HepG2 (cell line): ENCODE results near the gene MYOF. TPM values are rescaled to one million over a fixed set of nuclear protein-coding genes. Genes with fewer than 3 reads are reported as not detected.

Experiments
- ATAC-seq: fragments of 200-7000 bp; cut with Tn5 transposase; 3 replicates; pipeline ENCODE4 v1.9.1; 2020; ENCODE audit warnings: mild to moderate bottlenecking, moderate library complexity
- BruUV-seq: library from RNA; stranded (reverse); fragments of 400-500 nt; replicated peaks from 2 replicates; lab custom pipeline; 2021; lab: Mats Ljungman, UMichigan
- CTCF ChIA-PET: fragments of 300-600 bp; formaldehyde crosslinking; extraction: SDS; loops from one replicate; lab custom pipeline; 2021; ENCODE audit warnings: low total read pairs, inconsistent platforms, low intra/inter-chr PET ratio; lab: Yijun Ruan, JAX
- POLR2A ChIA-PET: fragments of 350-600 bp; sonication (Branson Sonifier 250); formaldehyde crosslinking; loops from one replicate; lab custom pipeline; 2020; ENCODE audit warnings: antibody characterized with exemption, inconsistent platforms; lab: Yijun Ruan, JAX
- DNase-seq: peaks from one replicate; pipeline ENCODE4 v3.0.0-alpha.2; 2015; ENCODE audit warnings: low spot score
- FAIRE-seq: peaks from 3 replicates; lab custom pipeline; 2011; peaks lifted over from hg19 to GRCh38; lab: Jason Lieb, UNC
- H2AFZ ChIP-seq: one replicate; pipeline ENCODE4 v1.6.1; 2011; ENCODE audit warnings: low read length, inconsistent platforms
- H3K27ac ChIP-seq: fragments of 300-600 bp; 3 replicates; pipeline ENCODE4 v1.8.0; 2011; ENCODE audit warnings: mixed run types, mild to moderate bottlenecking, mixed read lengths, low read length, inconsistent platforms; ENCODE audit not compliant: insufficient read depth; ENCODE audit errors: extremely low read length
- H3K27me3 ChIP-seq, 2 experiments: fragments of 200-600 bp in 1 of 2; 2 replicates in 1 of 2; 3 replicates in 1 of 2; pipeline versions ENCODE4 v1.6.0 to v1.8.0; 2011; ENCODE audit warnings: low read length in 2 of 2, mild to moderate bottlenecking in 2 of 2, moderate library complexity in 2 of 2, inconsistent platforms in 1 of 2; ENCODE audit not compliant: insufficient read depth in 2 of 2, control insufficient read depth in 1 of 2
- H3K36me3 ChIP-seq, 2 experiments: fragments of 200-600 bp in 1 of 2; replicated peaks in 1 of 2; 2 replicates in 1 of 2; 3 replicates in 1 of 2; pipeline versions ENCODE4 v1.5.1 to v1.8.0; 2011; ENCODE audit warnings: low read length in 2 of 2, inconsistent platforms in 1 of 2; ENCODE audit not compliant: insufficient read depth in 2 of 2, control insufficient read depth in 1 of 2
- H3K4me1 ChIP-seq: 2 replicates; pipeline ENCODE4 v1.5.1; 2012; ENCODE audit warnings: low read length, inconsistent platforms; ENCODE audit not compliant: insufficient read depth
- H3K4me2 ChIP-seq: 2 replicates; pipeline ENCODE4 v1.6.0; 2011; ENCODE audit warnings: low read depth, low read length, inconsistent platforms
- H3K4me3 ChIP-seq, 3 experiments: fragments of 200-600 bp in 1 of 3; sonication (generic), shearing (Covaris generic) in 1 of 3; replicated peaks in 1 of 3; 2 replicates each; pipeline ENCODE4 v1.5.1; 2011 to 2016; ENCODE audit warnings: low read length in 3 of 3, inconsistent platforms in 2 of 3, low read depth in 2 of 3, mild to moderate bottlenecking in 2 of 3, control low read depth in 1 of 3, mixed read lengths in 1 of 3; ENCODE audit not compliant: insufficient read depth in 1 of 3
- H3K79me2 ChIP-seq: one replicate; pipeline ENCODE4 v1.6.1; 2011; ENCODE audit warnings: low read length, inconsistent platforms; ENCODE audit not compliant: insufficient read depth
- H3K9ac ChIP-seq: 2 replicates; pipeline ENCODE4 v1.6.0; 2011; ENCODE audit warnings: mild to moderate bottlenecking, low read depth, low read length, inconsistent platforms; ENCODE audit not compliant: insufficient read depth
- H3K9me3 ChIP-seq: 2 replicates; pipeline ENCODE4 v1.5.1; 2012; ENCODE audit warnings: mild to moderate bottlenecking, low read length
- H4K20me1 ChIP-seq: 2 replicates; pipeline ENCODE4 v1.6.0; 2011; ENCODE audit warnings: inconsistent platforms, mild to moderate bottlenecking, low read length, moderate library complexity; ENCODE audit not compliant: insufficient read depth
- MAZ ChIP-seq, 2 experiments: sonication (generic) in 1 of 2; formaldehyde crosslinking in 1 of 2; IDR thresholded peaks; 2 replicates each; pipeline versions ENCODE4 v1.5.0 to v1.6.1; 2012 to 2020; ENCODE audit warnings: low read depth in 2 of 2, mild to moderate bottlenecking in 2 of 2, borderline replicate concordance in 1 of 2, improper control_type of control experiment in 1 of 2, low read length in 1 of 2, missing genetic modification reagents in 1 of 2, moderate library complexity in 1 of 2
- MED13 ChIP-seq: sonication (generic); formaldehyde crosslinking; IDR thresholded peaks from 2 replicates; pipeline ENCODE4 v1.5.0; 2020; ENCODE audit warnings: missing genetic modification reagents
- MTF2 ChIP-seq: sonication (generic); formaldehyde crosslinking; IDR thresholded peaks from 2 replicates; pipeline ENCODE4 v1.5.0; 2020; ENCODE audit warnings: missing genetic modification reagents, borderline replicate concordance
- NONO ChIP-seq, 2 experiments: fragments of 450-650 bp in 1 of 2; sonication (generic) in 1 of 2; formaldehyde crosslinking in 1 of 2; IDR thresholded peaks in 1 of 2; conservative IDR thresholded peaks in 1 of 2; 2 replicates each; pipeline versions ENCODE4 v1.6.1 to v1.8.0; 2017 to 2022; ENCODE audit warnings: mild to moderate bottlenecking in 1 of 2, missing genetic modification reagents in 1 of 2, moderate library complexity in 1 of 2
- RAD21 ChIP-seq: fragments of 450-650 bp; formaldehyde crosslinking; IDR thresholded peaks from 2 replicates; pipeline ENCODE4 v1.5.0; 2020; ENCODE audit warnings: mild to moderate bottlenecking
- U2AF2 ChIP-seq: fragments of 200-400 bp; formaldehyde crosslinking; IDR thresholded peaks from 2 replicates; pipeline ENCODE4 v1.6.1; 2017; ENCODE audit warnings: low read depth, mild to moderate bottlenecking, low read length
- WGBS: methylation state at CpG from one replicate; pipeline ENCODE4 v1.1.6; 2017; ENCODE audit warnings: low lambda C conversion rate; 5-methylcytosine and 5-hydroxymethylcytosine counted together
- in situ Hi-C: cut with HindIII; loops from 2 replicates; pipeline ENCODE4 v1.10.0; 2017; ENCODE audit warnings: low pct_unique_long_range_greater_than_20kb; ENCODE audit not compliant: extremely low pct_ligation_motif_present
- intact Hi-C: fragments of 100-400 bp; cut with micrococcal nuclease; formaldehyde crosslinking; loops from one replicate; pipeline ENCODE4 v1.10.0; 2022; ENCODE audit not compliant: unreplicated experiment
- polyA plus RNA-seq, 8 experiments: library from polyadenylated mRNA; depleted of rRNA in 3 of 8; stranded (reverse) in 7 of 8; unstranded in 1 of 8; fragments of >200 nt; fragmentation: Illumina TruSeq in 4 of 8; extraction: Trizol in 4 of 8; gene quantifications; 2 replicates each; pipeline versions ENCODE4 v1.2.1 to v1.2.3, GENCODE V29; 2011 to 2016; ENCODE audit warnings: low read depth in 4 of 8, missing spikeins in 1 of 8, mixed read lengths in 1 of 8; ENCODE audit not compliant: insufficient read depth in 1 of 8
- total RNA-seq, 5 experiments: library from RNA; depleted of rRNA; stranded (reverse); fragments of >200 nt; fragmentation: Illumina TruSeq; extraction: Trizol; gene quantifications; 2 replicates each; pipeline ENCODE4 v1.2.3, GENCODE V29; 2016; ENCODE audit warnings: low read depth in 1 of 5
- TF ChIP-seq, protein P1 (sequence below): sonication (generic); formaldehyde crosslinking; IDR thresholded peaks from 2 replicates; pipeline ENCODE4 v1.5.0; 2020; ENCODE audit warnings: mild to moderate bottlenecking, missing genetic modification reagents, moderate library complexity
- TF ChIP-seq, protein P2 (sequence below): sonication (generic); formaldehyde crosslinking; IDR thresholded peaks from 2 replicates; pipeline ENCODE4 v1.4.0; 2020; ENCODE audit warnings: mild to moderate bottlenecking, missing genetic modification reagents
- TF ChIP-seq, protein P3 (sequence below): sonication (generic); formaldehyde crosslinking; IDR thresholded peaks from 2 replicates; pipeline ENCODE4 v1.4.0; 2020; ENCODE audit warnings: missing genetic modification reagents
- TF ChIP-seq, protein P4 (sequence below): IDR thresholded peaks from 2 replicates; pipeline ENCODE4 v1.6.1; 2016; ENCODE audit warnings: low read depth, borderline replicate concordance

Gene MYOF
- total and polyA plus RNA-seq, 2 of the 13 experiments (the other 11 are each of a cell fraction or from before 2014, with no cell fraction given) = 0.18 to 0.42 TPM

GRCh38 chr10:93288679-93289634 lies 193.2 kb downstream of the MYOF start (continued):
- TF ChIP-seq, protein P1, sequence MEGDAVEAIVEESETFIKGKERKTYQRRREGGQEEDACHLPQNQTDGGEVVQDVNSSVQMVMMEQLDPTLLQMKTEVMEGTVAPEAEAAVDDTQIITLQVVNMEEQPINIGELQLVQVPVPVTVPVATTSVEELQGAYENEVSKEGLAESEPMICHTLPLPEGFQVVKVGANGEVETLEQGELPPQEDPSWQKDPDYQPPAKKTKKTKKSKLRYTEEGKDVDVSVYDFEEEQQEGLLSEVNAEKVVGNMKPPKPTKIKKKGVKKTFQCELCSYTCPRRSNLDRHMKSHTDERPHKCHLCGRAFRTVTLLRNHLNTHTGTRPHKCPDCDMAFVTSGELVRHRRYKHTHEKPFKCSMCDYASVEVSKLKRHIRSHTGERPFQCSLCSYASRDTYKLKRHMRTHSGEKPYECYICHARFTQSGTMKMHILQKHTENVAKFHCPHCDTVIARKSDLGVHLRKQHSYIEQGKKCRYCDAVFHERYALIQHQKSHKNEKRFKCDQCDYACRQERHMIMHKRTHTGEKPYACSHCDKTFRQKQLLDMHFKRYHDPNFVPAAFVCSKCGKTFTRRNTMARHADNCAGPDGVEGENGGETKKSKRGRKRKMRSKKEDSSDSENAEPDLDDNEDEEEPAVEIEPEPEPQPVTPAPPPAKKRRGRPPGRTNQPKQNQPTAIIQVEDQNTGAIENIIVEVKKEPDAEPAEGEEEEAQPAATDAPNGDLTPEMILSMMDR (CRISPR knock-in tag) = peak; percentile 91

DNA sequence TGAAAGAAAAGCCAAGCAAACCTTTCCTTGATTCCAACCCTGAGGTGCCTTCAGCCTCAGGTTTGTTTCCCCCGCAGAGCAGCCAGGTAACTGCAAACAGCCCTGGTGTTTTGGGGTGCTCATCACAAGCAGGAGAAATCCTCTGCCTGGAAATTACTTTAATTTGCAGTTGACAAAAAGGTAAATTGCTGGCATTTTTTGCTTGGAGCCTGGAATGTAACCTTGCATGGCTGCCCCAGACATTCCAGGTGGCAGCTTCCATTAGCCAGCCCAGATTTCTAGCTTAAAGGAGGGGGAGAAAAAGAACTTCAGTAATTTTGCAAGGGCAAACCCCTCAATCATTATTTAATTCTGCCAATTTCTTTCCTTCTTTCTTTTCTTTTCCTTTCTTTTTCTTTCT lies 194.4 kb downstream of the MYOF start:
- Histone ChIP-seq H3K9ac (no peak overlapping the region), H3K9me3 (no peaks in the 10 kb centered on the region), H3K27ac (no peak overlapping the region), H3K36me3 (no peaks in the 10 kb centered on the region), H3K4me1 (no peaks in the 10 kb centered on the region), H4K20me1 (no peaks in the 10 kb centered on the region), H3K27me3 (peaks cover 0 to 2% of the 10 kb centered on the region in 2 experiments; a peak in 1 of 5 replicates), H3K79me2 (no peaks in the 10 kb centered on the region), H2AFZ (no peak overlapping the region), H3K4me2 (no peak overlapping the region), H3K4me3 (no peak overlapping the region)
- in situ Hi-C loops = no loop called here
- no peak for ATAC-seq
- intact Hi-C loops = loop anchor here (5.0 kb wide), 1 partner anchor 50 kb away; no protein-coding TSS in a partner anchor
- CTCF ChIA-PET = no interaction called here
- no TSS peak for BruUV-seq
- DNase-seq = no peak
- no peak for FAIRE-seq
- WGBS = 100% methylated on average over 1 of the region's 1 CpG
- POLR2A ChIA-PET = no interaction called here
- TF ChIP-seq, protein P2, sequence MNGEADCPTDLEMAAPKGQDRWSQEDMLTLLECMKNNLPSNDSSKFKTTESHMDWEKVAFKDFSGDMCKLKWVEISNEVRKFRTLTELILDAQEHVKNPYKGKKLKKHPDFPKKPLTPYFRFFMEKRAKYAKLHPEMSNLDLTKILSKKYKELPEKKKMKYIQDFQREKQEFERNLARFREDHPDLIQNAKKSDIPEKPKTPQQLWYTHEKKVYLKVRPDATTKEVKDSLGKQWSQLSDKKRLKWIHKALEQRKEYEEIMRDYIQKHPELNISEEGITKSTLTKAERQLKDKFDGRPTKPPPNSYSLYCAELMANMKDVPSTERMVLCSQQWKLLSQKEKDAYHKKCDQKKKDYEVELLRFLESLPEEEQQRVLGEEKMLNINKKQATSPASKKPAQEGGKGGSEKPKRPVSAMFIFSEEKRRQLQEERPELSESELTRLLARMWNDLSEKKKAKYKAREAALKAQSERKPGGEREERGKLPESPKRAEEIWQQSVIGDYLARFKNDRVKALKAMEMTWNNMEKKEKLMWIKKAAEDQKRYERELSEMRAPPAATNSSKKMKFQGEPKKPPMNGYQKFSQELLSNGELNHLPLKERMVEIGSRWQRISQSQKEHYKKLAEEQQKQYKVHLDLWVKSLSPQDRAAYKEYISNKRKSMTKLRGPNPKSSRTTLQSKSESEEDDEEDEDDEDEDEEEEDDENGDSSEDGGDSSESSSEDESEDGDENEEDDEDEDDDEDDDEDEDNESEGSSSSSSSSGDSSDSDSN (CRISPR knock-in tag) = no peak
- TF ChIP-seq RAD21 (CRISPR knock-in tag) (no peak), U2AF2 (no peak), MAZ (IDR thresholded peaks at IDR 0.05; ENCODE audit: borderline replicate concordance, low read depth, low read length) (no peak), MAZ (CRISPR knock-in tag; IDR thresholded peaks at IDR 0.05; ENCODE audit: low read depth) (no peak), NONO (IDR thresholded peaks at IDR 0.05) (no peak), NONO (CRISPR knock-in tag; conservative IDR thresholded peaks at IDR 0.05) (no peak), MED13 (CRISPR knock-in tag) (no peak), MTF2 (CRISPR knock-in tag) (no peak)
- TF ChIP-seq, protein P3, sequence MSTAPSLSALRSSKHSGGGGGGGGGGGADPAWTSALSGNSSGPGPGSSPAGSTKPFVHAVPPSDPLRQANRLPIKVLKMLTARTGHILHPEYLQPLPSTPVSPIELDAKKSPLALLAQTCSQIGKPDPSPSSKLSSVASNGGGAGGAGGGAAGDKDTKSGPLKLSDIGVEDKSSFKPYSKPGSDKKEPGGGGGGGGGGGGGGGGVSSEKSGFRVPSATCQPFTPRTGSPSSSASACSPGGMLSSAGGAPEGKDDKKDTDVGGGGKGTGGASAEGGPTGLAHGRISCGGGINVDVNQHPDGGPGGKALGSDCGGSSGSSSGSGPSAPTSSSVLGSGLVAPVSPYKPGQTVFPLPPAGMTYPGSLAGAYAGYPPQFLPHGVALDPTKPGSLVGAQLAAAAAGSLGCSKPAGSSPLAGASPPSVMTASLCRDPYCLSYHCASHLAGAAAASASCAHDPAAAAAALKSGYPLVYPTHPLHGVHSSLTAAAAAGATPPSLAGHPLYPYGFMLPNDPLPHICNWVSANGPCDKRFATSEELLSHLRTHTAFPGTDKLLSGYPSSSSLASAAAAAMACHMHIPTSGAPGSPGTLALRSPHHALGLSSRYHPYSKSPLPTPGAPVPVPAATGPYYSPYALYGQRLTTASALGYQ (CRISPR knock-in tag) = no peak
- TF ChIP-seq, protein P4, sequence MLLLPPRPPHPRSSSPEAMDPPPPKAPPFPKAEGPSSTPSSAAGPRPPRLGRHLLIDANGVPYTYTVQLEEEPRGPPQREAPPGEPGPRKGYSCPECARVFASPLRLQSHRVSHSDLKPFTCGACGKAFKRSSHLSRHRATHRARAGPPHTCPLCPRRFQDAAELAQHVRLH (CRISPR knock-in tag) = no peak
